Aorta (tissue), 5 donors: ENCODE data around the gene SHC2. TPM values are rescaled to one million over a fixed set of nuclear protein-coding genes. Genes with fewer than 3 reads are reported as not detected.

Experiments
- ATAC-seq: fragments of 200-7000 bp; cut with Tn5 transposase; one replicate; pipeline ENCODE4 v1.9.1; 2022; ENCODE audit warnings: moderate library complexity; ENCODE audit not compliant: low FRiP score
- DNase-seq, 2 donors: peaks; one replicate each; pipeline ENCODE4 v3.0.0-alpha.2; 2020
- H3K27ac ChIP-seq, 2 donors: one replicate each; pipeline ENCODE4 v1.5.1; 2013; ENCODE audit warnings: low read length in 2 of 2, mild to moderate bottlenecking in 2 of 2, moderate library complexity in 2 of 2, control low read depth in 1 of 2, inconsistent platforms in 1 of 2, low read depth in 1 of 2
- H3K27me3 ChIP-seq, 2 donors: one replicate each; pipeline ENCODE4 v1.6.1; 2013; ENCODE audit warnings: control low read depth in 1 of 2, low read length in 1 of 2, mild to moderate bottlenecking in 1 of 2, moderate library complexity in 1 of 2; ENCODE audit not compliant: insufficient read depth in 2 of 2, control insufficient read depth in 1 of 2
- H3K36me3 ChIP-seq, 2 donors: one replicate each; pipeline ENCODE4 v1.6.1; 2013; ENCODE audit warnings: control low read depth in 1 of 2, low read length in 1 of 2, mild to moderate bottlenecking in 1 of 2; ENCODE audit not compliant: insufficient read depth in 2 of 2, control insufficient read depth in 1 of 2
- H3K4me1 ChIP-seq, 2 donors: one replicate each; pipeline ENCODE4 v1.6.1; 2013; ENCODE audit warnings: low read length in 2 of 2, control low read depth in 1 of 2, mild to moderate bottlenecking in 1 of 2, moderate library complexity in 1 of 2; ENCODE audit not compliant: insufficient read depth in 2 of 2, control insufficient read depth in 1 of 2
- H3K4me3 ChIP-seq, 2 donors: one replicate each; pipeline ENCODE4 v1.5.1; 2013; ENCODE audit warnings: low read length in 2 of 2, control low read depth in 1 of 2, mild to moderate bottlenecking in 1 of 2
- H3K9me3 ChIP-seq: one replicate; pipeline ENCODE4 v1.6.1; 2013; ENCODE audit warnings: mild to moderate bottlenecking, low read length; ENCODE audit not compliant: control insufficient read depth
- WGBS, 2 donors: extraction: QIAGEN DNeasy Blood & Tissue Kit; methylation state at CpG; one replicate each; pipeline ENCODE4 v1.1.7; 2013; 5-methylcytosine and 5-hydroxymethylcytosine counted together
- intact Hi-C, 2 donors: fragments of 100-400 bp; cut with DNase I; formaldehyde crosslinking; loops; one replicate each; pipeline versions ENCODE4 v1.14.2 to v1.15.0; 2022
- polyA plus RNA-seq, 2 donors: library from polyadenylated mRNA; stranded (reverse); fragments of 200-250 nt; gene quantifications; one replicate each; pipeline ENCODE4 v1.2.3, GENCODE V29; 2013
- total RNA-seq, 2 donors: library from RNA; stranded (reverse); fragmentation: NEBNext Ultra II Directional; extraction: Animal tissue kit (Norgen Biotek cat#: 25700); gene quantifications; one replicate each; pipeline ENCODE4 v1.2.1, GENCODE V29; 2021
- donor health status: healthy with polysubstance abuse.
- donor health status: Bipolar disorder and iron deficiency.
- donor health status: DM: no; HTN: no; CAD: no.
- donor health status: DM: no; HTN: no; CAD: no.
- donor health status: DM: yes; HTN: yes; CAD: no.

Gene SHC2
- total and polyA plus RNA-seq, 4 donors, result 7.3 to 31.4 (median 10.3) TPM

DNA sequence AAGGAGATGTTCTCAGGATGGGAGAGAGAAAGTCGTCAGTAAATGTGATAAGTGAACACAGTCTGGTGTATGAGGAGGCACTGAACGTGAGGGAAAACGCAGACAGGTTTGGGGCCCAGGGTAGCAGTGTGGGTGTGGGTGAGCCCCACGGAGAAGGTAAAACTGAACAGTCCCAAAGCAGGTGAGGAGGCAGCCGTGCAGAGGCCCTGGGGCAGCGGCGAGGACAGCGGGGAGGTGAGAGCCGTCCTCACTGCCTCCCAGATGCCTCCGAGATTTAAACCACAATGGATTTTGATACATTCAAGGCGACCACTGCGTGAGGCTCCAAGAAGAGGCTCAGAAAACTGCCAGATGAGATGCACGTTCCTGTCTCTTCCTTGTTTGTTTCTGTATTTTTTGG lies 14.5 kb upstream of the SHC2 start:
- Histone ChIP-seq H3K4me3 (no peak overlapping the region), H3K9me3 (no peaks in the 10 kb centered on the region), H3K27me3 (no peaks in the 10 kb centered on the region), H3K36me3 (no peaks in the 10 kb centered on the region), H3K4me1 (no peaks in the 10 kb centered on the region), H3K27ac (no peak overlapping the region)
- ATAC-seq (no peak), DNase-seq (no peak)
- 82 to 86% methylated on average over 13 of the region's 13 CpGs for WGBS, 2 donors
- intact Hi-C loops, result no loop called here

- no peak overlapping the region for H3K27ac ChIP-seq
- no peaks in the 10 kb centered on the region for H3K27me3 ChIP-seq
- 57 to 58% methylated on average over 57 of the region's 57 CpGs for WGBS, 2 donors
- H3K36me3 ChIP-seq, result no peaks in the 10 kb centered on the region
- ATAC-seq, result peak; percentile 52
- peak in 1 of 2 donors; percentile 74 for DNase-seq
- no peaks in the 10 kb centered on the region for H3K4me1 ChIP-seq
- H3K9me3 ChIP-seq, result no peaks in the 10 kb centered on the region
- intact Hi-C loops, result no loop called here
- no peak overlapping the region for H3K4me3 ChIP-seq
These were observed 13.6 kb upstream of the SHC2 start for GRCh38 chr19:474126-475078.

DNA sequence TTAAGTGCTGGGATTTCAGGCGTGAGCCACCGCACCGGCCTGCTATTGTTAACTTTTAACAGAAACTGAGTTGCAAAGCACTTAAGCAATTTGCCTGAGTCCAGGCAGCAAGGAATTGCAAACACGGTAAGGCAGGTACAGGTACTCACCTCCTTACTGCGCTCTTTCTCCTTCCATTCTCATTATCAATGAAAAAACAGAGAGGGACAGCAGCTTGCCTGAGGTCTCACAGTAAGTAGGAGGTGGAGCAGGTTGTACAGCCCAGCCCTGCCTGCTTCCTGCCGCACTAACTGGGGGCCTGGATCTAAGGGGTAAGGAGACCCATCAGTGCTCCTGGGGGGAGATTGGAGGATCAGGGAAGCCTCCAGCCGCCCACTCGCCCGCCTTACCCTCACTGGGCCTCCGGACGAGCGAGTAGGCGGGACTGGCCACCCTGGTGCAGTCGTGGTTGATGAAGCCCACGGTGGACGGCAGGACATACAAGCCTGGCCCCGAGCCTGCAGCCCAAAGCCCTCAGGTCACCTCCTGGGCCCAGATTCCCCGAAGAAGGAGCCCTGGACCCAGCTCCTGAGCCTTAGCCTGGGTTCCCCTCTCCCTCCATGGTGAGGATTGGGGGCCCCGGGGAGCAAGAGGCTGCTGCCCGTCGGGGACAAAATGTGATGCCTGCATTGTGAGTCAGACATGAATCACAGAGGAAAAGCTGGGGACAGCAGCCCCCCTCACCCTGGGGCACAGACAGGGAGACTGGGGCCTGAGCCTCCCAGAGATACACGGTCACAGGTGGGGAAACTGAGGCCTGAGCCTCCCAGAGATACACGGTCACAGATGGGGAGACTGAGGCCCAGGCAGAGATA lies 11.4 kb upstream of the SHC2 start:
- Histone ChIP-seq H3K4me1 (no peaks in the 10 kb centered on the region), H3K9me3 (no peaks in the 10 kb centered on the region), H3K4me3 (no peak overlapping the region), H3K27me3 (no peaks in the 10 kb centered on the region), H3K27ac (no peak overlapping the region), H3K36me3 (no peaks in the 10 kb centered on the region)
- ATAC-seq, result no peak
- DNase-seq, result no peak
- WGBS, 2 donors, result 70 to 71% methylated on average over 23 of the region's 23 CpGs
- intact Hi-C loops, result no loop called here

DNA sequence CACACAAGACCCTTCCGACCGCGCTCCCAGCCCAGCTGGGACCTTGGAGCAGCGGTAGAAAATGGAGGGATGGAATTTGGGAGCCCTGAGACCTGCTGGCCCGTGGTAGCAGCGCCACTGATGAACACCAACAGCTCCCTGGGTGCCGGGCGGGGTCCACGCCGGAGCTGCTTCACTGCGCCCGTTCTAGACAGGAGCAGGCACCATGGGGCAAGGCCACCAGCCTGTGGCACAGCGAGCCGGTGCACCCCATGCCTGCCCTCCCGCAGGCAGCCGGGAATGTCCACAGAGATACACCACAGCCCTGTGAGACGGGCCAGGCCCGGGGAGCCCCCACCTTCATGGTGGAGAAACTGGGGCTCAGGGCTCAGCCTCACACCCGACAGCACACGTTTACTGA lies 9.9 kb upstream of the SHC2 start:
- peak; percentile 34 for ATAC-seq
- Histone ChIP-seq H3K27me3 (no peaks in the 10 kb centered on the region), H3K36me3 (no peaks in the 10 kb centered on the region), H3K4me3 (no peak overlapping the region), H3K27ac (no peak overlapping the region), H3K4me1 (no peaks in the 10 kb centered on the region), H3K9me3 (no peaks in the 10 kb centered on the region)
- peak in 1 of 2 donors; percentile 75 for DNase-seq
- intact Hi-C loops, result no loop called here
- 74 to 75% methylated on average over 20 of the region's 20 CpGs for WGBS, 2 donors

GRCh38 chr19:469833-470232 lies 9.0 kb upstream of the SHC2 start:
- ATAC-seq (no peak), DNase-seq (no peak)
- Histone ChIP-seq H3K4me1 (no peaks in the 10 kb centered on the region), H3K9me3 (no peaks in the 10 kb centered on the region), H3K27ac (no peak overlapping the region), H3K36me3 (no peaks in the 10 kb centered on the region), H3K4me3 (no peak overlapping the region), H3K27me3 (no peaks in the 10 kb centered on the region)
- intact Hi-C loops, result no loop called here
- WGBS, 2 donors, result 82% methylated on average over 5 to 7 of the region's 7 CpGs

- DNase-seq, result no peak
- Histone ChIP-seq H3K4me3 (no peak overlapping the region), H3K27ac (no peak overlapping the region), H3K9me3 (no peaks in the 10 kb centered on the region), H3K4me1 (no peaks in the 10 kb centered on the region), H3K36me3 (no peaks in the 10 kb centered on the region), H3K27me3 (no peaks in the 10 kb centered on the region)
- ATAC-seq, result no peak
- intact Hi-C loops, result no loop called here
- 73 to 77% methylated on average over 27 of the region's 27 CpGs for WGBS, 2 donors
These were observed 7.9 kb upstream of the SHC2 start for GRCh38 chr19:468587-469256.

- ATAC-seq, result no peak
- DNase-seq, result peak in 1 of 2 donors; percentile 75
- 68 to 76% methylated on average over 11 of the region's 11 CpGs for WGBS, 2 donors
- intact Hi-C loops, result no loop called here
- Histone ChIP-seq H3K36me3 (no peaks in the 10 kb centered on the region), H3K27ac (no peak overlapping the region), H3K27me3 (no peaks in the 10 kb centered on the region), H3K4me1 (no peaks in the 10 kb centered on the region), H3K4me3 (no peak overlapping the region), H3K9me3 (no peaks in the 10 kb centered on the region)
These were observed 6.7 kb upstream of the SHC2 start for GRCh38 chr19:467554-467953.

DNA sequence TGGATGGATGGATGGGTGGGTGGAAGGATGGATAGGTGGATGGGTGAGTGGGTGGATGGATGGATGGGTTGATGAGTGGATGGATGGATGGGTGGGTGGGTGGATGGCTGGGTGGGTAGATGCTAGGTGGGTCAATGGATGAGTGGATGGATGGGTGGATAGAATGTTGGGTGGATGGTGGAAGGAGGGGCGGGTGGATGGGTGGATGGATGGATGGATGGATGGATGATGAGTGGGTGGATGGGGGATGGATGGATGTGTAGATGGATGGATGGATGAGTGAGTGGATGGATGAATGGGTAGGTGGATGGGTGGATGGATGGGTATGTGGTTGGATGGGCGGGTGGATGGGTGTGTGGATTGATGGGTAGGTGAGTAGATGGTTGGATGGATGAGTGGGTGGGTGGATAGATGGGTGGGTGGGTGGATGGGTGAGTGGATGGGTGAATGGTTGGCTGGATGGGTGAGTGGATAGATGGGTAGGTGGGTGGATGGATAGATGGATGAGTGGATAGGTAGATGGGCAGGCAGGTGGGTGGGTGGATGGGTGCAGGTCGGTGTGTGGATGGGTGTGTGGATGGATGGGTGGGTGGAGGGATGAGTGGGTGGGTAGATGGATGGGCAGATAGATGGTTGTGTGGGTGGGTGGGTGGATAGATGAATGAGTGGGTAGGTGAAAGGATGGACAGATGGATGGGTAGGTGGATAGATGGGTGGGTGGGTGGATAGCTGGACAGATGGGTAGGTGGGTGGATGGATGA lies 4.4 kb upstream of the SHC2 start:
- 95 to 97% methylated on average over 3 of the region's 3 CpGs for WGBS, 2 donors
- intact Hi-C loops, result no loop called here

More for the DNA sequence above, 4.4 kb upstream of the SHC2 start:
- Histone ChIP-seq H3K27ac (no peak overlapping the region), H3K4me3 (no peak overlapping the region), H3K27me3 (no peaks in the 10 kb centered on the region), H3K9me3 (no peaks in the 10 kb centered on the region), H3K36me3 (no peaks in the 10 kb centered on the region), H3K4me1 (no peaks in the 10 kb centered on the region)
- no peak for DNase-seq
- ATAC-seq, result no peak
